HG03103 (cell line): ENCODE data around the gene LRAT.

Source experiments
- ATAC-seq: cut with Tn5 transposase; IDR thresholded peaks from one replicate; pipeline ENCODE4 v1.9.1; 2021; ENCODE audit warnings: low read depth; ENCODE audit not compliant: unreplicated experiment

The LRAT gene

GRCh38 chr4:154757713-154758112 lies 13.9 kb downstream of the LRAT start:
- ATAC-seq: no peak

GRCh38 chr4:154760895-154761294 lies 17.1 kb downstream of the LRAT start:
- no peak for ATAC-seq

GRCh38 chr4:154778264-154778663 lies 34.5 kb downstream of the LRAT start:
- ATAC-seq: no peak

- no peak for ATAC-seq
These were observed 35.7 kb downstream of the LRAT start for GRCh38 chr4:154779362-154779947.

GRCh38 chr4:154781126-154781982 lies 37.6 kb downstream of the LRAT start, which contains the start of gene RBM46:
Gene RBM46 (plus strand): TSS chr4:154781272. CDS start chr4:154796753, 15,481 bp downstream.
- no peak for ATAC-seq

GRCh38 chr4:154781983-154782293 lies 38.1 kb downstream of the LRAT start:
- ATAC-seq: no peak
